ENCODE data around the gene TMC6. TPM values are rescaled to one million over a fixed set of nuclear protein-coding genes. Genes with fewer than 3 reads are reported as not detected.

The TMC6 gene
- total and polyA plus RNA-seq, 2 of the 13 experiments (the other 11 are each of a cell fraction or from before 2014, with no cell fraction given): 48.4 to 99.1 TPM

- TF ChIP-seq ZNF280B (CRISPR knock-in tag; IDR thresholded peaks at IDR 0.05; ENCODE audit: borderline replicate concordance) (no peak), FOXC1 (CRISPR knock-in tag; IDR thresholded peaks at IDR 0.05; ENCODE audit: borderline replicate concordance) (no peak), RFXAP (CRISPR knock-in tag; IDR thresholded peaks at IDR 0.05; ENCODE audit: borderline replicate concordance) (0 out of 2 replicates have a peak, but pooled peaks have one; percentile 10), ZNF781 (CRISPR knock-in tag; IDR thresholded peaks at IDR 0.05; ENCODE audit: borderline replicate concordance, not compliant biosample characterization) (peak; percentile 42), CCAR2 (optimal IDR thresholded peaks at IDR 0.05; ENCODE audit: low read depth, low read length) (no peak), ZNF883 (CRISPR knock-in tag; IDR thresholded peaks at IDR 0.05; ENCODE audit: not compliant biosample characterization) (no peak), ZBED4 (CRISPR knock-in tag; IDR thresholded peaks at IDR 0.05; ENCODE audit: borderline replicate concordance) (no peak), ZNF18 (CRISPR knock-in tag; IDR thresholded peaks at IDR 0.05; ENCODE audit: insufficient replicate concordance) (no peak), ZNF552 (CRISPR knock-in tag; IDR thresholded peaks at IDR 0.05; ENCODE audit: borderline replicate concordance) (no peak), TCF12 (IDR thresholded peaks at IDR 0.05) (no peak), TCF12 (CRISPR knock-in tag; IDR thresholded peaks at IDR 0.05) (peak; percentile 64; the same call in 1 of the 2 replicates), ETV5 (CRISPR knock-in tag; IDR thresholded peaks at IDR 0.05; ENCODE audit: borderline replicate concordance) (no peak), ZNF446 (CRISPR knock-in tag; IDR thresholded peaks at IDR 0.05) (no peak), ZFP90 (CRISPR knock-in tag; IDR thresholded peaks at IDR 0.05; ENCODE audit: borderline replicate concordance) (no peak), ZBTB8A (CRISPR knock-in tag; IDR thresholded peaks at IDR 0.05; ENCODE audit: borderline replicate concordance, low read depth) (no peak), HIVEP1 (CRISPR knock-in tag; IDR thresholded peaks at IDR 0.05) (no peak), DNMT3B (CRISPR knock-in tag; conservative IDR thresholded peaks at IDR 0.05) (no peak)
- TF ChIP-seq, protein P1, sequence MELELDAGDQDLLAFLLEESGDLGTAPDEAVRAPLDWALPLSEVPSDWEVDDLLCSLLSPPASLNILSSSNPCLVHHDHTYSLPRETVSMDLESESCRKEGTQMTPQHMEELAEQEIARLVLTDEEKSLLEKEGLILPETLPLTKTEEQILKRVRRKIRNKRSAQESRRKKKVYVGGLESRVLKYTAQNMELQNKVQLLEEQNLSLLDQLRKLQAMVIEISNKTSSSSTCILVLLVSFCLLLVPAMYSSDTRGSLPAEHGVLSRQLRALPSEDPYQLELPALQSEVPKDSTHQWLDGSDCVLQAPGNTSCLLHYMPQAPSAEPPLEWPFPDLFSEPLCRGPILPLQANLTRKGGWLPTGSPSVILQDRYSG (CRISPR knock-in tag; IDR thresholded peaks at IDR 0.05): no peak
- TF ChIP-seq, protein P2, sequence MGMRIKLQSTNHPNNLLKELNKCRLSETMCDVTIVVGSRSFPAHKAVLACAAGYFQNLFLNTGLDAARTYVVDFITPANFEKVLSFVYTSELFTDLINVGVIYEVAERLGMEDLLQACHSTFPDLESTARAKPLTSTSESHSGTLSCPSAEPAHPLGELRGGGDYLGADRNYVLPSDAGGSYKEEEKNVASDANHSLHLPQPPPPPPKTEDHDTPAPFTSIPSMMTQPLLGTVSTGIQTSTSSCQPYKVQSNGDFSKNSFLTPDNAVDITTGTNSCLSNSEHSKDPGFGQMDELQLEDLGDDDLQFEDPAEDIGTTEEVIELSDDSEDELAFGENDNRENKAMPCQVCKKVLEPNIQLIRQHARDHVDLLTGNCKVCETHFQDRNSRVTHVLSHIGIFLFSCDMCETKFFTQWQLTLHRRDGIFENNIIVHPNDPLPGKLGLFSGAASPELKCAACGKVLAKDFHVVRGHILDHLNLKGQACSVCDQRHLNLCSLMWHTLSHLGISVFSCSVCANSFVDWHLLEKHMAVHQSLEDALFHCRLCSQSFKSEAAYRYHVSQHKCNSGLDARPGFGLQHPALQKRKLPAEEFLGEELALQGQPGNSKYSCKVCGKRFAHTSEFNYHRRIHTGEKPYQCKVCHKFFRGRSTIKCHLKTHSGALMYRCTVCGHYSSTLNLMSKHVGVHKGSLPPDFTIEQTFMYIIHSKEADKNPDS (CRISPR knock-in tag; IDR thresholded peaks at IDR 0.05): 0 out of 2 replicates have a peak, but pooled peaks have one; percentile 1
These were observed 1.7 kb downstream of the TMC6 start (continued) for GRCh38 chr17:78126895-78127238.

All from HepG2 (cell line).